ENCODE results near the gene LILRA6. TPM values are rescaled to one million over a fixed set of nuclear protein-coding genes. Genes with fewer than 3 reads are reported as not detected.
"Not testable (repeated sequence)": the region's sequence is repeated elsewhere in the genome, so short reads cannot be mapped to it uniquely, and the experiment has no call there.

LILRA6 gene
- total RNA-seq, 1 donor from 2014 or later: not detected

GRCh38 chr19:54209811-54210494, 32.6 kb downstream of the LILRA6 start:
- no peak for DNase-seq (ENCODE audit: extremely low read depth, low read depth, low spot score)

GRCh38 chr19:54209058-54209810, 33.4 kb downstream of the LILRA6 start:
- DNase-seq (ENCODE audit: extremely low read depth, low read depth, low spot score): no peak

GRCh38 chr19:54208784-54209057, 33.9 kb downstream of the LILRA6 start:
- DNase-seq (ENCODE audit: extremely low read depth, low read depth, low spot score): no peak

- no peak for DNase-seq (ENCODE audit: extremely low read depth, low read depth, low spot score)
Observed at GRCh38 chr19:54207983-54208783, 34.4 kb downstream of the LILRA6 start.

GRCh38 chr19:54207676-54207982, 35.0 kb downstream of the LILRA6 start:
- DNase-seq (ENCODE audit: extremely low read depth, low read depth, low spot score): no peak

- DNase-seq (ENCODE audit: extremely low read depth, low read depth, low spot score): not testable (repeated sequence)
Observed at GRCh38 chr19:54207193-54207592, 35.4 kb downstream of the LILRA6 start.

- DNase-seq (ENCODE audit: extremely low read depth, low read depth, low spot score): no peak
Observed at GRCh38 chr19:54206831-54207177, 35.8 kb downstream of the LILRA6 start.

GRCh38 chr19:54206030-54206830, 36.4 kb downstream of the LILRA6 start:
- no peak for DNase-seq (ENCODE audit: extremely low read depth, low read depth, low spot score)

- no peak for DNase-seq (ENCODE audit: extremely low read depth, low read depth, low spot score)
Observed at GRCh38 chr19:54204767-54205468, 37.7 kb downstream of the LILRA6 start.

GRCh38 chr19:54203151-54203611, 39.4 kb downstream of the LILRA6 start:
- DNase-seq (ENCODE audit: extremely low read depth, low read depth, low spot score): no peak

- no peak for DNase-seq (ENCODE audit: extremely low read depth, low read depth, low spot score)
Observed at GRCh38 chr19:54201980-54202379, 40.6 kb downstream of the LILRA6 start.

- DNase-seq (ENCODE audit: extremely low read depth, low read depth, low spot score): no peak
Observed at GRCh38 chr19:54201172-54201701, 41.4 kb downstream of the LILRA6 start.

- no peak for DNase-seq (ENCODE audit: extremely low read depth, low read depth, low spot score)
Observed at GRCh38 chr19:54199401-54199800, 43.2 kb downstream of the LILRA6 start.

- DNase-seq (ENCODE audit: extremely low read depth, low read depth, low spot score): no peak
Observed at GRCh38 chr19:54197121-54197520, 45.5 kb downstream of the LILRA6 start.

- no peak for DNase-seq (ENCODE audit: extremely low read depth, low read depth, low spot score)
Observed at GRCh38 chr19:54196536-54196935, 46.1 kb downstream of the LILRA6 start.

GRCh38 chr19:54194463-54194862, 48.1 kb downstream of the LILRA6 start:
- not testable (repeated sequence) for DNase-seq (ENCODE audit: extremely low read depth, low read depth, low spot score)

GRCh38 chr19:54193011-54193410, 49.6 kb downstream of the LILRA6 start:
- DNase-seq (ENCODE audit: extremely low read depth, low read depth, low spot score): no peak

- DNase-seq (ENCODE audit: extremely low read depth, low read depth, low spot score): no peak
Observed at GRCh38 chr19:54191811-54192453, 50.7 kb downstream of the LILRA6 start.

GRCh38 chr19:54191011-54191810, 51.4 kb downstream of the LILRA6 start, which contains the start of gene TSEN34:
Gene TSEN34 (plus strand): TSS chr19:54191308. CDS start chr19:54191365, 57 bp downstream.
- DNase-seq (ENCODE audit: extremely low read depth, low read depth, low spot score): no peak

All from glomerular endothelial cell (primary cell).